Stimulated activated CD8-positive, alpha-beta memory T cell treated with anti-CD3 and anti-CD28 coated beads, Interleukin-15, amount 100 ng/mL, for 1 hour (primary cell): Measurements from ENCODE around the gene ADARB2.

Source experiments
- DNase-seq: peaks from one replicate; pipeline ENCODE4 v3.0.0-alpha.2; 2020; ENCODE audit warnings: low read depth

Gene ADARB2

GRCh38 chr10:1523221-1523620, 214.1 kb downstream of the ADARB2 start:
- no peak for DNase-seq

GRCh38 chr10:1522237-1522636, 215.1 kb downstream of the ADARB2 start:
- DNase-seq: no peak

GRCh38 chr10:1521741-1522140, 215.6 kb downstream of the ADARB2 start:
- DNase-seq: no peak

GRCh38 chr10:1520909-1521565, 216.3 kb downstream of the ADARB2 start:
- no peak for DNase-seq

GRCh38 chr10:1519391-1519790, 217.9 kb downstream of the ADARB2 start:
- no peak for DNase-seq

DNA sequence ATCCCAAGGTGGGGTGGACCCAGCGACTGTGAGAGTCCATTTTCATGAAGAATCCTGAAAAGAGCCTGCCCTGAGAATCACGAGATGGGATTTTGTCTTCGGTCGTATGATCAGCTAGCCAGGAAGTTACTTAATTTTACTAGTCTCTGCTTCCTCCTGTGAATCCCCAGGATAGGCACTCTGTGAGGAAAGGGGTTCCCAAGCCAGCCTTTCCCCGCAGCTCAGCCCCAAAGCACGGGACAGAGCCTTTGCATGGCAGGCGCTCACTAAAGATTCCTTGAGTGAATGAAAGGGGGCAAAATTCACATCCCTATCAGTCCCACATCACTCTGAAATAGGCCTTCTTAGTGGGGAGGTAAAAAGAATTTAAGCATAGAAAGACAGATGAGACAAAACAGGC, 219.6 kb downstream of the ADARB2 start:
- DNase-seq: no peak

DNA sequence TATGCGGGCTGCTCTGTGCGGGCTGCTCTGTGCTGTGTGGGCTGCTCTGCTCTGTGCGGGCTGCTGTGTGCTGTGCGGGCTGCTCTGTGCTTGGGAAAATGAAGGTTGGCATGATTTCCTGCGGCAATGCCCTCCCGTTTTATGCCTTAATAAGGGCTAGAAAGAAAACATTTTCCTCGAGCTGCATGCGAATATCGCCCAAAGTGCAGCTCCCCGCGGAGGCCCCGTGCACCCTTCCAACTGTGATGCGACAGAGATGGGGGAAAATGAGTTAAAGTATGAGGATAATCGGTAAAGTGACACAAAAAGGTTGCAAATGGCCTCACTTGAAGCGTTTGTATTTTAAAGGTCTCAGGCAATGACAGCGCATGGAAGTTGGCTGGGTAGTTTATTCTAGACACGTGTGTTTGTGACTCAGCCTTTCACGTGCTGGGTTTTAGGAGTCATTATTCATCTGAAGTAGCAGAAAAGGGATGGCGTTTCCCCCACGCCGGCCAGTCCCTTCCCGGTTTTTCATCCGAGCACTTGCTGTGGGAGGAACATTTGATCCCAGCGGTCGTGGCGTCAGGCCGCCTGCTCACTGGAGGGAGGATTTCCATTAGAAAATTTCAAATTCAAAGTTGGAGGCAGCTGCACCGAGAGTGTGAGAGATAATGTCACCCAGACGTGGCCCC, 220.7 kb downstream of the ADARB2 start:
- no peak for DNase-seq

DNA sequence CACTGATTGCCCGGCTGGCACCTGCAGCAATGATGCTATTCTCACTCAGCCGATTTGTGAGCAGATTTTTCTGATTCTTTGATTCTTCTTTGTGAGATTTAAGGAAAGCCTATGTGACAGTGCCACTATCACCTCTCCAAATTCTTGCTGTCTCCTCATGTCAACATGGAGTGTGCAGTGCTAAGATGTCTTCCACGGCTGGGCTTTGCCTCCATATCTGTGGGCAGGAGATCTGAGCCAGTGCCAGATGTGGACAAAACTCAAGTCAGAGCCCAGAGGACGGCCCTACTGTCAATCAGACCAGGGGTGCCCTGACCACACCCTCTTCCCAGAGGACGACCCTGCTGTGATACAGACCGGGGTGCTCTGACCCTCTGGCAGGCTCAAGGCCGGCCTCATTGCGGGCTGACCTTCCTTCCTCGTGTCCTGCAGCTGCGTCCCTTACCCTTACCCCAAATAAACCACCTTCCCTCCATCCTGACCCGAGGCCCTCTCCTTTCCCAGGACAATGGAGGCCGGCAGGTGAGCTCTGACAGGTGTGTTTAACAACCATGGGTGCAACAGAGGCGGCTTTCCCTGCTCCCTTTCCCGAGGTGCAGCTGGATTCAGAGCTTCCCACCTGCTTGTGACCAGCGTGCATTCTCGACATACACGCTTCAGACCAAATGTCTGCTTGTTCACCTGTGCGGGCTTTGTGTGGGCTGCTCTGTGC, 221.4 kb downstream of the ADARB2 start:
- DNase-seq: no peak

- DNase-seq: no peak
Measured at GRCh38 chr10:1515121-1515779, 222.1 kb downstream of the ADARB2 start.

GRCh38 chr10:1514681-1515080, 222.6 kb downstream of the ADARB2 start:
- no peak for DNase-seq

- DNase-seq: no peak
Measured at GRCh38 chr10:1513221-1513620, 224.1 kb downstream of the ADARB2 start.

DNA sequence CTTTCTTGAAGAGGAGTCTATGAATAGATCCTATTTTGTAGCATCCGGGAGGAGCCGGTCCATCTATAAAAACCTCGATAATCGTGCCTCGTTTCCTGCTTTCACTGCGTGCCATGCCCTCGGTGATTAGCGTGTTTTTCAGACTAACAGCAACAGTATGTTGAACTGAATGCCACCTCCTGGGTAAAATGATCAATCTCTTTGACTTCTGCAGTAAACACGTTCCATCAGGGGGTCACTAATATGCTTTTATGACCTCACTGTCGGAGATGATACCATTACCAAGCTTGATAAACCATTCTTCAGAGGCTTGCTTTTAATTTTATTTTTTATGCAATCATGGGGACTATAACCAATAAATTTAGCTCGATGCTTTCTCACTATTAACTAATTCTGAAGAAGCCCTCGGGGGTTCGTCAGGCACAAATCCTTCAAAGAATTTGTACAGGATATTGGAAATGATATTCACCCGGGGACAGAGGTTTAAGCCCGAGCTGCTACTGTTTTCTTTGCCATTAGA, 228.3 kb downstream of the ADARB2 start:
- DNase-seq: no peak

DNA sequence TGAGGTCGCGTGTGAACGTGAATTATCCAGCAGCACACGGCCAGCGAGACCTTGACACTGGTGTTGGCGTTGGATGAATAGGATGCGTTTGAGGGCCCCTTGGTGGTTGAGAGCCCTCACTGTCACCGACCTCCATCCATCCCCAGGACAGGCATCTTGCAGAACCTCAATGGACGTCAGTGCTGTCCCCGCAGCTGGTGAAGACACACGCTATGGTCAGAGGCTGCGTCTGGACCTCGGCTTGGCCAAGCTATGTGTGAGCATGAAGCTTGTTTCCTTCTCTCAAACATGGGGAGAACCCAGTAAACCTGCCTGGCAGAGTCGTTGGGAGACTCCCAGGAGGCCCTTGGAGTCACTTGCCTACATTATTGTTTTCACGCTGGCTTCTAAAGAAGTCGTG, 229.2 kb downstream of the ADARB2 start:
- DNase-seq: no peak

DNA sequence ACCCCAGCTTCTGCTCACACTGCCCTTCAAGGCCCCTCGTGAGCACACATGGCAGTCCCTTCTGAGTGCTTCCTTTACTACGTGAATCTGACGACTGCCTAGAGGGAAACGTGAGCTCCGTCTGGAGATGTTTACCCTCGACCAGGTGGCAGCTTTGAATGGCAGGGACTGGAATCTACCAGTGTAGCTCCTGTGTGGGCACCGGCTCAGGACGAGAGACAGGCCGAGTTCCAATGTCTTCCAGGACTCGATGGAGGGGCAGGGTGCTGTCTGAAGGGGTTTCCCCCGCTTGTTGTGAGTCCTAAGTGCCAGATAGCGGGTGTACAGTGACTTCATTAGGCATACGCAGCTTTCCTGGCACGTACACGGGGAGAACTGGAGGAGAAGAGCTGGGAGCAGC, 229.9 kb downstream of the ADARB2 start:
- DNase-seq: no peak

DNA sequence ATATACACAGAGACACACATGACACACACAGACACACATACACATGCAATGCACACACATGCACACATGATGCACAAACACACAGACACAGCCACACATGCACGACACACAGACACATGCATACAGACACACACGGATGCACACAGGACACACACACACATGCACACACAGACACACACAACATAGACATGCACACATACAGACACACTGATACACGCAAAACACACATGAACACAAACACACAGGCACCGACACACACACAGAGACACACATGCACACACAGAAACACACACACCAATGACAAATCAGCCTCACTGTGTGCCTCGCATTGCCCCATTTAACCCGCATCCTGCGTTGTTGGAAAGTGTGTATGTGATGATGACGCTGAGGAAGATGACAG, 232.4 kb downstream of the ADARB2 start:
- DNase-seq: no peak

DNA sequence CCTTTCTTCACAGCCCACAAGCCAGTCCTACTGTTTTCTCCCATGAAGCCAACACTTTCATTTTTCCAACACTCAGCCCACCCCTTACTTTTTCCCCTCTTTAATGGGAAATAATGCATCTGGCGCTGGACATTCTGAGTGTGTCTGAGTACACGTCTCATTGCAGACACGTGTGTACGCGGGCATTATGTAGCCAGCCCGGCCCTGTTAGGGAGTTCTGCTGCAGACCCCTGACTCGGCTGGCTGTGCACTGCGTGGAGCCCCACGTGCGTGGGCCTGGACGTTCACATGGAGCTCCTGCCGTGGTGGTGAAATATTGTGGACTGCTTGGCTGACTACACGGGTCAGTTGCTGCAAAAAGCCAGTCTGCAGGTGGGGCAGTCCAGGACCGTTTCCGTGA, 233.0 kb downstream of the ADARB2 start:
- no peak for DNase-seq

DNA sequence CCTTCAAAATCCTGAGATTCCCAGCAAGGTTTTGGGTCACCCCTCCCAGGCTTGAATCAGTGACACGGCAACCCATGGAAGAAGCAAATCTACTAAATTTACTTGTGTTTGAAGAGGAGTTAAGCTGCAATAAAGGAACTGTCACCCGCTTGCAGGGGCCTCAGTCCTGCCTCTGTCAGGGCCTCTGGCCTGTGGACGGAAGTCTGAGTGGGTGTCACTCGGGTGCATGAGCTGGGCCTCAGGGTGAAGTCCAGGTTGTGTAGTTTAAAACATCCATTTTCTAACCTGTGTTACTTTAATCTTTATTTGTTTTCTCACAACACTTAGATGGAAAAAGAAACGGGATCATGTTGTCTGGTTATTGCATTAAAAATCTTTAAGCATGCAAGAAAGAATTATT, 234.9 kb downstream of the ADARB2 start:
- DNase-seq: no peak

- DNase-seq: no peak
Measured at GRCh38 chr10:1499359-1499957, 237.9 kb downstream of the ADARB2 start.

- no peak for DNase-seq
Measured at GRCh38 chr10:1498746-1499358, 238.5 kb downstream of the ADARB2 start.

GRCh38 chr10:1495915-1496517, 241.3 kb downstream of the ADARB2 start:
- no peak for DNase-seq

GRCh38 chr10:1492641-1493040, 244.7 kb downstream of the ADARB2 start:
- no peak for DNase-seq
